Coronary artery (tissue), 2 donors: ENCODE measurements around the gene CDK9.

Experiments used
- DNase-seq: peaks from one replicate; pipeline ENCODE4 v3.0.0-alpha.2; 2017; ENCODE audit warnings: low spot score
- H3K27ac ChIP-seq, 2 donors: fragments of 200-600 bp; sonication (generic); one replicate each; pipeline ENCODE4 v1.5.1; 2016 to 2019
- H3K4me3 ChIP-seq: fragments of 200-600 bp; sonication (generic); 2 replicates; pipeline ENCODE4 v1.5.1; 2016; ENCODE audit warnings: mild to moderate bottlenecking, moderate library complexity
- CTCF ChIP-seq: fragments of 200-600 bp; sonication (generic); IDR thresholded peaks from one replicate; pipeline ENCODE4 v1.5.1; 2019; ENCODE audit warnings: antibody characterized with exemption

CDK9 gene

GRCh38 chr9:127785933-127786772 is at the start of gene CDK9:
CDK9 (plus strand) TSS chr9:127786034; CDS start chr9:127786149, 115 bp downstream.
- peak; percentile 92 for DNase-seq
- H3K27ac ChIP-seq, result peak within 1 kb of the TSS; percentile 92 to 100
- H3K4me3 ChIP-seq, result peak within 1 kb of the TSS; percentile 94
- TF ChIP-seq CTCF, result no peak

- no peak for DNase-seq
- no peak overlapping the region for H3K27ac ChIP-seq
- no peak for TF ChIP-seq CTCF
- H3K4me3 ChIP-seq, result no peak overlapping the region
Observed at GRCh38 chr9:127738666-127739065, 47.2 kb upstream of the CDK9 start.

GRCh38 chr9:127739614-127740330 is 46.1 kb upstream of the CDK9 start:
- DNase-seq, result no peak
- no peak for TF ChIP-seq CTCF
- Histone ChIP-seq H3K27ac (peak overlapping the region in 1 of 2 donors; percentile 71), H3K4me3 (no peak overlapping the region)

- no peak for DNase-seq
- peak overlapping the region in 1 of 2 donors; percentile 4 for H3K27ac ChIP-seq
- H3K4me3 ChIP-seq, result no peak overlapping the region
- TF ChIP-seq CTCF, result no peak
Observed at GRCh38 chr9:127741831-127742434, 43.9 kb upstream of the CDK9 start.

GRCh38 chr9:127742435-127743088 is 43.3 kb upstream of the CDK9 start:
- H3K27ac ChIP-seq, result no peak overlapping the region
- no peak for TF ChIP-seq CTCF
- H3K4me3 ChIP-seq, result no peak overlapping the region
- DNase-seq, result no peak

GRCh38 chr9:127744398-127745110 is 41.3 kb upstream of the CDK9 start:
- no peak overlapping the region for H3K4me3 ChIP-seq
- H3K27ac ChIP-seq, result no peak overlapping the region
- no peak for DNase-seq
- no peak for TF ChIP-seq CTCF
